Measurements from ENCODE around the gene BTRC.
A peak's percentile ranks its signal among the peaks of the same experiment; 100 is the strongest.

BTRC gene

GRCh38 chr10:101563497-101564040, 209.6 kb downstream of the BTRC start:
- Histone ChIP-seq H3K27ac (ENCODE audit: poor library complexity, severe bottlenecking) (no peak overlapping the region), H3K27me3 (ENCODE audit: insufficient read depth, poor library complexity, severe bottlenecking) (peaks cover 19% of the 10 kb centered on the region), H3K4me1 (ENCODE audit: insufficient read depth, poor library complexity, severe bottlenecking) (peaks cover 4% of the 10 kb centered on the region)

DNA sequence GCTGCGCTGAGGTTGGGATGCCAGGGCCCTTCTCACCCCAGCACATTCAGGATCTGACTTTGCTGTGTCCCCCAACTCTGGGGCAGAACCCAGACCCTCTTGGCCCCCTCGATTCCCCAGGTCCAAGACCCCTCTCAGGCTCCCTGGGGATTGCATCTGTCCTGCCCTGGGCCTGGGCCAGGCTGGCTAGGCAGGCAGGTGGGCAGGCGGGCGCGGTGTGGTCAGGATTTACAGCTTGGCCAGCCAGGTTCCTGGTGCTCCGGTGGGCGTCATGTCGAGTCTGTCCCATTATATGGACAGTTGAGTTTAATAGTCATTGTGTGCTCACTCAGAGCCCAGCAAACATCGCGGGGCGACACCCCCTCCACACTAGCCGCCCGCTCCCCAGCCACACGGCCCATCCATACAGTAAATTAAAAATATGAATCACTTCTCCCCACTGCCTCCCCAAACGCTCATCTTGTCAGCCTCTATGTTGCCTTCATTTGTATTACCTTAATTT, 210.6 kb downstream of the BTRC start:
- ATAC-seq (ENCODE audit: low read depth) = no peak
- no peak overlapping the region for H3K4me3 ChIP-seq (ENCODE audit: severe bottlenecking)
- H3K4me1 ChIP-seq (ENCODE audit: insufficient read depth, poor library complexity, severe bottlenecking) = no peaks in the 10 kb centered on the region
- H3K36me3 ChIP-seq (ENCODE audit: low read depth) = no peaks in the 10 kb centered on the region
- no peaks in the 10 kb centered on the region for H3K9me3 ChIP-seq (ENCODE audit: severe bottlenecking)
- peak; percentile 42 for DNase-seq (ENCODE audit: low spot score)
- H3K27ac ChIP-seq (ENCODE audit: poor library complexity, severe bottlenecking) = no peak overlapping the region
- peaks cover 19% of the 10 kb centered on the region for H3K27me3 ChIP-seq (ENCODE audit: insufficient read depth, poor library complexity, severe bottlenecking)
- TF ChIP-seq CTCF (IDR thresholded peaks at IDR 0.05; ENCODE audit: poor library complexity, severe bottlenecking) = no peak

More at GRCh38 chr10:101563497-101564040, 209.6 kb downstream of the BTRC start:
- no peak for TF ChIP-seq CTCF (IDR thresholded peaks at IDR 0.05; ENCODE audit: poor library complexity, severe bottlenecking)
- Histone ChIP-seq H3K36me3 (ENCODE audit: low read depth) (no peaks in the 10 kb centered on the region), H3K9me3 (ENCODE audit: severe bottlenecking) (no peaks in the 10 kb centered on the region), H3K4me3 (ENCODE audit: severe bottlenecking) (no peak overlapping the region)
- DNase-seq (ENCODE audit: low spot score) (peak; percentile 25), ATAC-seq (ENCODE audit: low read depth) (no peak)

GRCh38 chr10:101565370-101565900, 211.5 kb downstream of the BTRC start:
- H3K4me3 ChIP-seq (ENCODE audit: severe bottlenecking) = no peak overlapping the region
- no peak for ATAC-seq (ENCODE audit: low read depth)
- no peak overlapping the region for H3K27ac ChIP-seq (ENCODE audit: poor library complexity, severe bottlenecking)
- no peaks in the 10 kb centered on the region for H3K4me1 ChIP-seq (ENCODE audit: insufficient read depth, poor library complexity, severe bottlenecking)
- no peaks in the 10 kb centered on the region for H3K9me3 ChIP-seq (ENCODE audit: severe bottlenecking)
- H3K36me3 ChIP-seq (ENCODE audit: low read depth) = no peaks in the 10 kb centered on the region
- peaks cover 19% of the 10 kb centered on the region for H3K27me3 ChIP-seq (ENCODE audit: insufficient read depth, poor library complexity, severe bottlenecking)
- TF ChIP-seq CTCF (IDR thresholded peaks at IDR 0.05; ENCODE audit: poor library complexity, severe bottlenecking) = no peak
- DNase-seq (ENCODE audit: low spot score) = peak; percentile 15

DNA sequence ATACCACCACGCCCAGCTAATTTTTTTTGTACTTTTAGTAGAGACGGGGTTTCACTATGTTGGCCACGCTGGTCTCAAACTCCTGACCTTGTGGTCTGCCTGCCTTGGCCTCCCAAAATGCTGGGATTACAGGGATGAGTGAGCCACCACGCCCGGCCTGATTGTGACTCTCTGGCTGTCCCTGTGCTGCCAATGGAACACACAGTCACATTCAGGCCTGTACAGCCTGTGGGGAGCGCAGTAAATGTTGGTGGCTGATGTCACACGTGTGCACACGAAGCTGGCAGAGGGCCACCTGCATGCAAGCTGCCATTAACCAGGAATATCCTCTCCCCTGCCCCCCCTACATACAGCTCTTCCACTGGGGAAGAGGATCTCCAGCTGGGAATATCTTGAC, 212.0 kb downstream of the BTRC start:
- Histone ChIP-seq H3K27ac (ENCODE audit: poor library complexity, severe bottlenecking) (no peak overlapping the region), H3K27me3 (ENCODE audit: insufficient read depth, poor library complexity, severe bottlenecking) (peaks cover 19% of the 10 kb centered on the region), H3K9me3 (ENCODE audit: severe bottlenecking) (no peaks in the 10 kb centered on the region), H3K36me3 (ENCODE audit: low read depth) (no peaks in the 10 kb centered on the region), H3K4me3 (ENCODE audit: severe bottlenecking) (no peak overlapping the region), H3K4me1 (ENCODE audit: insufficient read depth, poor library complexity, severe bottlenecking) (no peaks in the 10 kb centered on the region)
- ATAC-seq (ENCODE audit: low read depth) (no peak), DNase-seq (ENCODE audit: low spot score) (peak; percentile 19)
- no peak for TF ChIP-seq CTCF (IDR thresholded peaks at IDR 0.05; ENCODE audit: poor library complexity, severe bottlenecking)

All from RWPE2 (cell line).